Mammary epithelial cell (primary cell): ENCODE data around the gene LHPP.

Experiments used
- EZH2 ChIP-seq: IDR thresholded peaks from 2 replicates; pipeline ENCODE4 v1.6.1; 2012; ENCODE audit warnings: low read length, inconsistent platforms, borderline replicate concordance
- TF ChIP-seq, protein P1 (sequence below), 2 donors: IDR thresholded peaks in 1 of 2; conservative IDR thresholded peaks in 1 of 2; 2 replicates each; pipeline ENCODE4 v1.5.1; 2011 to 2012; ENCODE audit warnings: inconsistent platforms in 2 of 2, low read length in 2 of 2, mild to moderate bottlenecking in 2 of 2, control low read depth in 1 of 2, low read depth in 1 of 2; ENCODE audit not compliant: insufficient read depth in 1 of 2; ENCODE audit errors: extremely low read depth in 1 of 2

DNA sequence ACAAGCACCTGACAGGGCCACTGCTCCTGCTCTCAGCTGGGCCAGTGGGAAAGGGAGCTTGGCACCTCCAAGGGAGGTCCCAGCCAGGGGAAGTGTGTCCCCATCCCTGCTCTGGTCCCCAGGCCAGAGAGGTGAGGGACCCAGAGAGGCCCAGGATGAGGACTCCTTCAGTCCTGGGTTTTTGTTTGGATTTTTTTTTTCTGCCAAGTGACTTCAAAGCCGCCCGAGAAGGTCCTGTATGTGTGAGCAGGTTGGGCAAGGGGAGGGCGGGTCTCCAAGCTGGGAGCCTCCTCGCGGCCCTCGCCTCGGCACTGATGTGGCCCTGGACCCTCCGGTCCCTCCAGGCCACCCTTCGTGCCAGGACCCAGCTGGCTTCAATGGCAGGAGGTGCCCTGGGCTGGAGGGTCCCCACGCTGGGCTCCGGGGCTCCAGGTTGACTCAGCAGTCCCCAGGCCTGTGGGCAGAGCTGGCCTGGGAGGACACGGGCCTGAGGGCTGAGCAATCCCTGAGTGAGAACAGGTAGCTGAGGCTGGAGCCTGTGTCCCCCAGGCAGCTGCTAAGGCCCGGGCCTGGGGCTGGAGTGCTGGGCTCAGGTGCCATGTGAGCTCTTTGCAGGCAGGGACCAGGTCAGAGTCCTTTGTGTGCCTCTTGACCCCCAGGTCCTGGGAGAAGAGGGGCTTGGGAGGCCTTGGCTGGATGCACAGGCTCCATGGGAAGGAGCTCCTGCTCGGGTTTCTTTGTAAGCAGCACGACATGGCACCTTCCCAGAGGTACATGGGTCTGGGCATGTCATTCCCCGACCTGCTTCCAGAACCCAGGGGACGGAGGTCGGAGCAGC, 142.0 kb downstream of the LHPP start:
- TF ChIP-seq, protein P1, sequence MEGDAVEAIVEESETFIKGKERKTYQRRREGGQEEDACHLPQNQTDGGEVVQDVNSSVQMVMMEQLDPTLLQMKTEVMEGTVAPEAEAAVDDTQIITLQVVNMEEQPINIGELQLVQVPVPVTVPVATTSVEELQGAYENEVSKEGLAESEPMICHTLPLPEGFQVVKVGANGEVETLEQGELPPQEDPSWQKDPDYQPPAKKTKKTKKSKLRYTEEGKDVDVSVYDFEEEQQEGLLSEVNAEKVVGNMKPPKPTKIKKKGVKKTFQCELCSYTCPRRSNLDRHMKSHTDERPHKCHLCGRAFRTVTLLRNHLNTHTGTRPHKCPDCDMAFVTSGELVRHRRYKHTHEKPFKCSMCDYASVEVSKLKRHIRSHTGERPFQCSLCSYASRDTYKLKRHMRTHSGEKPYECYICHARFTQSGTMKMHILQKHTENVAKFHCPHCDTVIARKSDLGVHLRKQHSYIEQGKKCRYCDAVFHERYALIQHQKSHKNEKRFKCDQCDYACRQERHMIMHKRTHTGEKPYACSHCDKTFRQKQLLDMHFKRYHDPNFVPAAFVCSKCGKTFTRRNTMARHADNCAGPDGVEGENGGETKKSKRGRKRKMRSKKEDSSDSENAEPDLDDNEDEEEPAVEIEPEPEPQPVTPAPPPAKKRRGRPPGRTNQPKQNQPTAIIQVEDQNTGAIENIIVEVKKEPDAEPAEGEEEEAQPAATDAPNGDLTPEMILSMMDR (conservative IDR thresholded peaks at IDR 0.05 in 1 of 2, IDR thresholded peaks at IDR 0.05 in 1 of 2; ENCODE audit: extremely low read depth in 1 of 2, insufficient read depth in 1 of 2, low read depth in 1 of 2, low read length in 2 of 2): no peak
- TF ChIP-seq EZH2: no peak
